Measurements from ENCODE around the gene GLIPR1L2.

DNA sequence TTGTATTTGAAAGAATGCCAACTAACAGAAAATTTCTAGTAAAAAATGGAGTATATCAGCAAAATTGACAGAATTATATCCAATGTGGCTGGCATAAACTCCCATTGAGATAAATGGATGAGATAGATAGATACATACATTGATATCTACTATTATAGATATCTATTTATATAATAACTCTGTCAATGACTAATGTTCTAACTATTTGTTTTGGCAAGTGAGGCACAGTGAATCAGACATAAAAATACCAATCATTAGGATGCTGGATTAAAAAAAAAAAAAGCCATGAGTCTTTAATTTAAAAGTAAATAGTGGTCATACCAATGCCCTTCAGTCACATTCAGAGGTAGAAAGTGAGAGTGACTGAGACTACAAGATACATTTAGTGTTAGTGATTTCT, 56.0 kb downstream of the GLIPR1L2 start:
- no peak for TF ChIP-seq TAF1 (IDR thresholded peaks at IDR 0.05; ENCODE audit: borderline replicate concordance, insufficient read depth, low read length)
- TF ChIP-seq POLR2AphosphoS5 (IDR thresholded peaks at IDR 0.05; ENCODE audit: low read depth, low read length) = no peak
- TF ChIP-seq, protein P1, sequence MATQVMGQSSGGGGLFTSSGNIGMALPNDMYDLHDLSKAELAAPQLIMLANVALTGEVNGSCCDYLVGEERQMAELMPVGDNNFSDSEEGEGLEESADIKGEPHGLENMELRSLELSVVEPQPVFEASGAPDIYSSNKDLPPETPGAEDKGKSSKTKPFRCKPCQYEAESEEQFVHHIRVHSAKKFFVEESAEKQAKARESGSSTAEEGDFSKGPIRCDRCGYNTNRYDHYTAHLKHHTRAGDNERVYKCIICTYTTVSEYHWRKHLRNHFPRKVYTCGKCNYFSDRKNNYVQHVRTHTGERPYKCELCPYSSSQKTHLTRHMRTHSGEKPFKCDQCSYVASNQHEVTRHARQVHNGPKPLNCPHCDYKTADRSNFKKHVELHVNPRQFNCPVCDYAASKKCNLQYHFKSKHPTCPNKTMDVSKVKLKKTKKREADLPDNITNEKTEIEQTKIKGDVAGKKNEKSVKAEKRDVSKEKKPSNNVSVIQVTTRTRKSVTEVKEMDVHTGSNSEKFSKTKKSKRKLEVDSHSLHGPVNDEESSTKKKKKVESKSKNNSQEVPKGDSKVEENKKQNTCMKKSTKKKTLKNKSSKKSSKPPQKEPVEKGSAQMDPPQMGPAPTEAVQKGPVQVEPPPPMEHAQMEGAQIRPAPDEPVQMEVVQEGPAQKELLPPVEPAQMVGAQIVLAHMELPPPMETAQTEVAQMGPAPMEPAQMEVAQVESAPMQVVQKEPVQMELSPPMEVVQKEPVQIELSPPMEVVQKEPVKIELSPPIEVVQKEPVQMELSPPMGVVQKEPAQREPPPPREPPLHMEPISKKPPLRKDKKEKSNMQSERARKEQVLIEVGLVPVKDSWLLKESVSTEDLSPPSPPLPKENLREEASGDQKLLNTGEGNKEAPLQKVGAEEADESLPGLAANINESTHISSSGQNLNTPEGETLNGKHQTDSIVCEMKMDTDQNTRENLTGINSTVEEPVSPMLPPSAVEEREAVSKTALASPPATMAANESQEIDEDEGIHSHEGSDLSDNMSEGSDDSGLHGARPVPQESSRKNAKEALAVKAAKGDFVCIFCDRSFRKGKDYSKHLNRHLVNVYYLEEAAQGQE (IDR thresholded peaks at IDR 0.05; ENCODE audit: insufficient read depth in 1 of 2, low read depth in 2 of 2, low read length in 2 of 2) = no peak
